Osteoblast (primary cell): ENCODE results near the gene MAMDC2. TPM values are rescaled to one million over a fixed set of nuclear protein-coding genes. Genes with fewer than 3 reads are reported as not detected.

Experiments used
- DNase-seq: peaks from one replicate; pipeline ENCODE4 v3.0.0; 2011; ENCODE audit warnings: low spot score, mixed read lengths; ENCODE audit not compliant: insufficient read length; ENCODE audit errors: missing footprints
- H2AFZ ChIP-seq: 2 replicates; pipeline ENCODE4 v1.6.0; 2011; ENCODE audit warnings: mild to moderate bottlenecking, low read length
- H3K27ac ChIP-seq: 2 replicates; pipeline ENCODE4 v1.5.1; 2011; ENCODE audit warnings: mild to moderate bottlenecking, low read depth, low read length, moderate library complexity
- H3K27me3 ChIP-seq: 2 replicates; pipeline ENCODE4 v1.6.0; 2012; ENCODE audit warnings: mild to moderate bottlenecking, control low read depth, inconsistent platforms, low read length, moderate library complexity; ENCODE audit not compliant: insufficient read depth
- H3K36me3 ChIP-seq: 2 replicates; pipeline ENCODE4 v1.5.1; 2011; ENCODE audit warnings: mild to moderate bottlenecking, low read length, control low read depth, moderate library complexity; ENCODE audit not compliant: insufficient read depth
- H3K4me1 ChIP-seq: 2 replicates; pipeline ENCODE4 v1.5.1; 2011; ENCODE audit warnings: mild to moderate bottlenecking, low read length, control low read depth, moderate library complexity; ENCODE audit not compliant: insufficient read depth
- H3K4me2 ChIP-seq: 2 replicates; pipeline ENCODE4 v1.6.0; 2011; ENCODE audit warnings: mild to moderate bottlenecking, low read length; ENCODE audit not compliant: insufficient read depth
- H3K4me3 ChIP-seq: fragments of 200-600 bp; sonication (generic); 3 replicates; pipeline ENCODE4 v1.5.1; 2012; ENCODE audit warnings: mild to moderate bottlenecking, low read length, inconsistent platforms; ENCODE audit not compliant: insufficient read depth
- H3K79me2 ChIP-seq: 2 replicates; pipeline ENCODE4 v1.6.0; 2012; ENCODE audit warnings: mild to moderate bottlenecking, low read length, control low read depth, inconsistent platforms; ENCODE audit not compliant: insufficient read depth
- H3K9me3 ChIP-seq: 2 replicates; pipeline ENCODE4 v1.5.1; 2011; ENCODE audit warnings: low read depth, low read length, control low read depth
- H4K20me1 ChIP-seq: 2 replicates; pipeline ENCODE4 v1.6.0; 2012; ENCODE audit warnings: mild to moderate bottlenecking, low read length, control low read depth; ENCODE audit not compliant: insufficient read depth
- CTCF ChIP-seq: IDR thresholded peaks from 2 replicates; pipeline ENCODE4 v1.5.1; 2011; ENCODE audit warnings: mild to moderate bottlenecking, low read depth, low read length, moderate library complexity; ENCODE audit errors: extremely low read depth
- total RNA-seq: library from RNA; depleted of rRNA; stranded (reverse); fragments of >200 nt; gene quantifications from 2 replicates; pipeline ENCODE4 v1.2.3, GENCODE V29; 2012

The MAMDC2 gene
- total RNA-seq, 1 donor, result 1.4 TPM

- peaks cover 13% of the 10 kb centered on the region for H3K4me1 ChIP-seq
- no peak overlapping the region for H3K4me3 ChIP-seq
- no peaks in the 10 kb centered on the region for H4K20me1 ChIP-seq
- H3K79me2 ChIP-seq, result no peaks in the 10 kb centered on the region
- H3K9me3 ChIP-seq, result no peaks in the 10 kb centered on the region
- TF ChIP-seq CTCF, result no peak
- no peak overlapping the region for H3K27ac ChIP-seq
- H2AFZ ChIP-seq, result no peak overlapping the region
- no peak overlapping the region for H3K4me2 ChIP-seq
- H3K27me3 ChIP-seq, result no peaks in the 10 kb centered on the region
- DNase-seq, result no peak
- no peaks in the 10 kb centered on the region for H3K36me3 ChIP-seq
Measured at GRCh38 chr9:70056211-70056944, 12.7 kb downstream of the MAMDC2 start.

DNA sequence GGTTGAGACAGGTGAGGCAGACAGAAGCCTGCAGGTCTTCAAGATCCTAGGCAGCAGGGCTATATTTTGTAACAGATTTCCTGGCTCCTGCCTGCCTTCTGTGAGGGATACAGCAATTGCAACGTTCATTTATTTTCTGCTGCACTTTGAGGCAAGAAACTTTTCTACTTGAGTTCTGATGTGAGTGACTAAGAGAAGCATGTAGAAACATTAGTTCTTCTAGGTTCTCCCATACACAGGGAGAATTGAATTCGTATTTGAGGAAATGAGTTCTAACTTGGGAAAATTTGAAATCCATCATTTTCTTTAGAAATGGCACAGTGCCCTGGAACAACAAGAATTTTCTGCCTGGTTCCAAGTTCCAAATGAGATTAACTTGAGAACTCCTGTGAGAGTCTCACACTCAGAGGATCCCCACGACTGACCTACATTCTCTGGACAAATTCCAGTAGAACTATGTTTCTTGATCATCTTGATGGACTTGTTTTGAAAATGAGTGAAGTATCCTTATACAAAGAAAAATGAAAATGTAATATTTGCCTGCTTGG lies 15.0 kb downstream of the MAMDC2 start:
- no peak for DNase-seq
- Histone ChIP-seq H3K9me3 (no peaks in the 10 kb centered on the region), H3K4me3 (no peak overlapping the region), H3K27ac (no peak overlapping the region), H3K36me3 (no peaks in the 10 kb centered on the region), H3K79me2 (no peaks in the 10 kb centered on the region), H3K4me2 (no peak overlapping the region), H3K27me3 (no peaks in the 10 kb centered on the region), H3K4me1 (peaks cover 13% of the 10 kb centered on the region), H2AFZ (no peak overlapping the region), H4K20me1 (no peaks in the 10 kb centered on the region)
- no peak for TF ChIP-seq CTCF

GRCh38 chr9:70060148-70060882 lies 16.7 kb downstream of the MAMDC2 start:
- no peak for DNase-seq
- H4K20me1 ChIP-seq, result no peaks in the 10 kb centered on the region
- H3K27ac ChIP-seq, result no peak overlapping the region
- peaks cover 9% of the 10 kb centered on the region for H3K4me1 ChIP-seq
- H3K4me3 ChIP-seq, result no peak overlapping the region
- H3K9me3 ChIP-seq, result no peaks in the 10 kb centered on the region
- H3K27me3 ChIP-seq, result no peaks in the 10 kb centered on the region
- H3K4me2 ChIP-seq, result no peak overlapping the region
- TF ChIP-seq CTCF, result no peak
- H3K36me3 ChIP-seq, result no peaks in the 10 kb centered on the region
- H2AFZ ChIP-seq, result no peak overlapping the region
- H3K79me2 ChIP-seq, result no peaks in the 10 kb centered on the region
